CD4-positive, alpha-beta memory T cell (primary cell): ENCODE data around the gene PCGF3. TPM values are rescaled to one million over a fixed set of nuclear protein-coding genes. Genes with fewer than 3 reads are reported as not detected.

ENCODE experiments used
- CTCF ChIA-PET: fragments of 350-600 bp; sonication (Branson Sonifier 250); formaldehyde crosslinking; loops from one replicate; lab custom pipeline; 2021; ENCODE audit warnings: inconsistent platforms; ENCODE audit not compliant: partially characterized antibody; lab: Charles Lee
- POLR2A ChIA-PET: fragments of 350-600 bp; sonication (Branson Sonifier 250); formaldehyde crosslinking; loops from one replicate; lab custom pipeline; 2021; ENCODE audit not compliant: partially characterized antibody; lab: Charles Lee
- DNase-seq, 5 donors: peaks; one replicate each; pipeline versions ENCODE4 v3.0.0 to v3.0.0-alpha.2; 2020 to 2022; ENCODE audit warnings: mixed read lengths in 1 of 5
- H3K27ac ChIP-seq: one replicate; pipeline ENCODE4 v1.7.0; 2013; ENCODE audit warnings: low read depth, low read length
- H3K27me3 ChIP-seq: 2 replicates; pipeline ENCODE4 v1.7.0; 2013; ENCODE audit warnings: mild to moderate bottlenecking, low read length, moderate library complexity; ENCODE audit not compliant: insufficient read depth
- H3K36me3 ChIP-seq: 2 replicates; pipeline ENCODE4 v1.7.0; 2013; ENCODE audit warnings: mild to moderate bottlenecking, low read length, moderate library complexity; ENCODE audit not compliant: insufficient read depth
- H3K4me1 ChIP-seq: 2 replicates; pipeline ENCODE4 v1.7.0; 2013; ENCODE audit warnings: mild to moderate bottlenecking, low read length, moderate library complexity; ENCODE audit not compliant: insufficient read depth
- H3K4me3 ChIP-seq, 2 donors: one replicate each; pipeline ENCODE4 v1.7.0; 2013; ENCODE audit warnings: low read length in 2 of 2, mild to moderate bottlenecking in 1 of 2
- H3K9me3 ChIP-seq, 2 donors: one replicate each; pipeline ENCODE4 v1.7.0; 2013; ENCODE audit warnings: low read length in 2 of 2, control low read depth in 1 of 2; ENCODE audit not compliant: control insufficient read depth in 1 of 2
- H3K27ac Mint-ChIP-seq, 7 donors: one replicate each; pipeline ENCODE4 v1.8.0; 2020 to 2021; ENCODE audit warnings: mixed read lengths in 7 of 7, mild to moderate bottlenecking in 6 of 7, inconsistent platforms in 3 of 7, moderate library complexity in 3 of 7
- H3K27me3 Mint-ChIP-seq, 2 donors: one replicate each; pipeline ENCODE4 v1.8.0; 2020 to 2021; ENCODE audit warnings: mixed read lengths in 2 of 2
- H3K36me3 Mint-ChIP-seq, 2 donors: one replicate each; pipeline ENCODE4 v1.8.0; 2020 to 2021; ENCODE audit warnings: mixed read lengths in 2 of 2, inconsistent platforms in 1 of 2, mild to moderate bottlenecking in 1 of 2
- H3K4me1 Mint-ChIP-seq, 4 donors: one replicate each; pipeline ENCODE4 v1.8.0; 2020 to 2021; ENCODE audit warnings: mixed read lengths in 4 of 4, mild to moderate bottlenecking in 1 of 4
- H3K4me3 Mint-ChIP-seq, 8 donors: one replicate each; pipeline ENCODE4 v1.8.0; 2020 to 2021; ENCODE audit warnings: mixed read lengths in 8 of 8, mild to moderate bottlenecking in 7 of 8, moderate library complexity in 6 of 8, inconsistent platforms in 3 of 8
- H3K9me3 Mint-ChIP-seq, 8 donors: one replicate each; pipeline ENCODE4 v1.8.0; 2020 to 2021; ENCODE audit warnings: mixed read lengths in 8 of 8, mild to moderate bottlenecking in 5 of 8, inconsistent platforms in 3 of 8, moderate library complexity in 1 of 8
- intact Hi-C: fragments of 100-400 bp; cut with micrococcal nuclease; formaldehyde crosslinking; loops from one replicate; pipeline ENCODE4 v1.15.1; 2023
- polyA plus RNA-seq, 2 donors: library from polyadenylated mRNA; unstranded; fragments of 300-500 nt; fragmentation: Illumina TruSeq; gene quantifications; one replicate each; pipeline ENCODE4 v1.2.3, GENCODE V29; 2021
- total RNA-seq, 2 experiments: library from RNA; stranded (reverse); gene quantifications; one replicate each; pipeline ENCODE4 v1.2.3, GENCODE V29; 2021

The PCGF3 gene
- total and polyA plus RNA-seq, 4 experiments from 2014 or later: 2.9 to 73.8 (median 35.6) TPM

- ChIA-PET POLR2A (no interaction called here), CTCF (no interaction called here)
- no peak overlapping the region for H3K27ac ChIP-seq
- no peaks in the 10 kb centered on the region for H3K9me3 Mint-ChIP-seq
- no peaks in the 10 kb centered on the region for H3K27me3 Mint-ChIP-seq
- H3K27me3 ChIP-seq: no peaks in the 10 kb centered on the region
- H3K4me3 Mint-ChIP-seq: peak overlapping the region in 3 of 8 donors; percentile 25 to 44 (median 34)
- intact Hi-C loops: no loop called here
- peaks cover 0 to 2% of the 10 kb centered on the region in 2 donors for H3K36me3 Mint-ChIP-seq
- peaks cover 29% of the 10 kb centered on the region for H3K4me1 ChIP-seq
- H3K4me3 ChIP-seq: no peak overlapping the region
- H3K4me1 Mint-ChIP-seq: peaks cover 10 to 32% (median 19%) of the 10 kb centered on the region in 4 donors
- no peak for DNase-seq
- H3K27ac Mint-ChIP-seq: peak overlapping the region in 3 of 7 donors; percentile 15 to 71 (median 55)
- H3K9me3 ChIP-seq: no peaks in the 10 kb centered on the region
- no peaks in the 10 kb centered on the region for H3K36me3 ChIP-seq
These were observed 2.4 kb downstream of the PCGF3 start for GRCh38 chr4:707929-708630.

GRCh38 chr4:708631-708933 is 3.0 kb downstream of the PCGF3 start:
- no peaks in the 10 kb centered on the region for H3K36me3 ChIP-seq
- H3K4me3 Mint-ChIP-seq: peak overlapping the region in 5 of 8 donors; percentile 11 to 60 (median 46)
- no peak for DNase-seq
- no peaks in the 10 kb centered on the region for H3K27me3 ChIP-seq
- no peaks in the 10 kb centered on the region for H3K27me3 Mint-ChIP-seq
- H3K27ac ChIP-seq: no peak overlapping the region
- H3K4me3 ChIP-seq: no peak overlapping the region
- H3K27ac Mint-ChIP-seq: peak overlapping the region in 2 of 7 donors; percentile 66 to 71
- intact Hi-C loops: no loop called here
- H3K36me3 Mint-ChIP-seq: peaks cover 0 to 2% of the 10 kb centered on the region in 2 donors
- CTCF ChIA-PET: no interaction called here
- no peaks in the 10 kb centered on the region for H3K9me3 ChIP-seq
- H3K4me1 Mint-ChIP-seq: peaks cover 10 to 32% (median 19%) of the 10 kb centered on the region in 4 donors
- H3K9me3 Mint-ChIP-seq: no peaks in the 10 kb centered on the region
- H3K4me1 ChIP-seq: peaks cover 29% of the 10 kb centered on the region
- POLR2A ChIA-PET: interaction anchor here (1.5 kb wide), 1 partner anchor 34 kb away, joined by 4 read pairs; the partner anchor contains the start of genes ATP5ME and MYL5

- Mint-ChIP-seq H3K27ac (peak overlapping the region in 3 of 7 donors; percentile 4 to 66 (median 38)), H3K27me3 (no peaks in the 10 kb centered on the region), H3K9me3 (no peaks in the 10 kb centered on the region), H3K4me3 (peak overlapping the region in 3 of 8 donors; percentile 13 to 36 (median 29)), H3K4me1 (peaks cover 10 to 32% (median 20%) of the 10 kb centered on the region in 4 donors), H3K36me3 (peaks cover 0 to 2% of the 10 kb centered on the region in 2 donors)
- CTCF ChIA-PET: no interaction called here
- H3K4me3 ChIP-seq: no peak overlapping the region
- POLR2A ChIA-PET: interaction anchor here (1.0 to 1.5 kb wide), 2 partner anchors 35 to 43 kb away, joined by 3 to 4 read pairs; partner anchors contain the start of genes ATP5ME and MYL5
- H3K27ac ChIP-seq: no peak overlapping the region
- peaks cover 29% of the 10 kb centered on the region for H3K4me1 ChIP-seq
- H3K27me3 ChIP-seq: no peaks in the 10 kb centered on the region
- H3K36me3 ChIP-seq: no peaks in the 10 kb centered on the region
- intact Hi-C loops: no loop called here
- DNase-seq: no peak
- no peaks in the 10 kb centered on the region for H3K9me3 ChIP-seq
These were observed 3.7 kb downstream of the PCGF3 start for GRCh38 chr4:709348-709747.

GRCh38 chr4:710116-710515 is 4.5 kb downstream of the PCGF3 start:
- Mint-ChIP-seq H3K4me3 (peak overlapping the region in 2 of 8 donors; percentile 21 to 36), H3K27me3 (no peaks in the 10 kb centered on the region), H3K36me3 (peaks cover 0 to 5% of the 10 kb centered on the region in 2 donors), H3K4me1 (peaks cover 11 to 34% (median 24%) of the 10 kb centered on the region in 4 donors), H3K27ac (peak overlapping the region in 2 of 7 donors; percentile 8 to 66), H3K9me3 (no peaks in the 10 kb centered on the region)
- Histone ChIP-seq H3K27me3 (no peaks in the 10 kb centered on the region), H3K9me3 (no peaks in the 10 kb centered on the region), H3K27ac (no peak overlapping the region), H3K4me1 (peaks cover 24% of the 10 kb centered on the region), H3K36me3 (no peaks in the 10 kb centered on the region), H3K4me3 (no peak overlapping the region)
- intact Hi-C loops: no loop called here
- no peak for DNase-seq
- POLR2A ChIA-PET: interaction anchor here (0.8 to 1.5 kb wide), 3 partner anchors 36 to 44 kb away, joined by 3 to 4 read pairs (median 3); partner anchors contain the start of genes ATP5ME and MYL5
- CTCF ChIA-PET: no interaction called here

- Histone ChIP-seq H3K9me3 (no peaks in the 10 kb centered on the region), H3K36me3 (no peaks in the 10 kb centered on the region), H3K4me1 (peaks cover 21% of the 10 kb centered on the region), H3K4me3 (no peak overlapping the region), H3K27ac (no peak overlapping the region), H3K27me3 (no peaks in the 10 kb centered on the region)
- Mint-ChIP-seq H3K27me3 (no peaks in the 10 kb centered on the region), H3K9me3 (no peaks in the 10 kb centered on the region), H3K27ac (no peak overlapping the region), H3K4me3 (no peak overlapping the region), H3K4me1 (peaks cover 13 to 37% (median 22%) of the 10 kb centered on the region in 4 donors), H3K36me3 (peaks cover 0 to 5% of the 10 kb centered on the region in 2 donors)
- POLR2A ChIA-PET: interaction anchor here (0.8 kb wide), 1 partner anchor 37 kb away, joined by 3 read pairs; the partner anchor contains the start of genes ATP5ME and MYL5
- no peak for DNase-seq
- intact Hi-C loops: no loop called here
- CTCF ChIA-PET: interaction anchor here (1.2 kb wide), 1 partner anchor 32 kb away, joined by 3 read pairs; no protein-coding TSS in a partner anchor
These were observed 5.3 kb downstream of the PCGF3 start for GRCh38 chr4:710916-711315.

GRCh38 chr4:712093-712492 is 6.5 kb downstream of the PCGF3 start:
- Histone ChIP-seq H3K27me3 (no peaks in the 10 kb centered on the region), H3K4me1 (peaks cover 12% of the 10 kb centered on the region), H3K9me3 (no peaks in the 10 kb centered on the region), H3K4me3 (no peak overlapping the region), H3K36me3 (no peaks in the 10 kb centered on the region), H3K27ac (no peak overlapping the region)
- Mint-ChIP-seq H3K36me3 (peaks cover 0 to 5% of the 10 kb centered on the region in 2 donors), H3K4me3 (no peak overlapping the region), H3K27ac (peak overlapping the region in 1 of 7 donors; percentile 25), H3K9me3 (no peaks in the 10 kb centered on the region), H3K27me3 (no peaks in the 10 kb centered on the region), H3K4me1 (peaks cover 15 to 41% (median 22%) of the 10 kb centered on the region in 4 donors)
- no peak for DNase-seq
- ChIA-PET CTCF (no interaction called here), POLR2A (no interaction called here)
- intact Hi-C loops: no loop called here

GRCh38 chr4:712916-713632 is 7.4 kb downstream of the PCGF3 start:
- Histone ChIP-seq H3K27me3 (no peaks in the 10 kb centered on the region), H3K9me3 (no peaks in the 10 kb centered on the region), H3K4me1 (peaks cover 9% of the 10 kb centered on the region), H3K36me3 (no peaks in the 10 kb centered on the region), H3K27ac (no peak overlapping the region), H3K4me3 (no peak overlapping the region)
- ChIA-PET POLR2A (interaction anchor here (0.7 kb wide), 1 partner anchor 8 kb away, joined by 5 read pairs; no protein-coding TSS in a partner anchor), CTCF (no interaction called here)
- H3K27me3 Mint-ChIP-seq: no peaks in the 10 kb centered on the region
- H3K36me3 Mint-ChIP-seq: peaks cover 0 to 5% of the 10 kb centered on the region in 2 donors
- intact Hi-C loops: no loop called here
- H3K4me1 Mint-ChIP-seq: peaks cover 17 to 48% (median 24%) of the 10 kb centered on the region in 4 donors
- H3K4me3 Mint-ChIP-seq: no peak overlapping the region
- H3K27ac Mint-ChIP-seq: peak overlapping the region in 1 of 7 donors; percentile 17
- no peaks in the 10 kb centered on the region for H3K9me3 Mint-ChIP-seq
- DNase-seq: no peak
